B cell (primary cell): ENCODE results near the gene SLC2A11. TPM values are rescaled to one million over a fixed set of nuclear protein-coding genes. Genes with fewer than 3 reads are reported as not detected.

Experiments used
- ATAC-seq: fragments of 200-7000 bp; cut with Tn5 transposase; one replicate; pipeline ENCODE4 v1.10.0; 2021; ENCODE audit warnings: low read depth, mild to moderate bottlenecking, moderate number of reproducible peaks, moderate library complexity
- CTCF ChIA-PET: fragments of 350-600 bp; sonication (Branson Sonifier 250); formaldehyde crosslinking; loops from one replicate; lab custom pipeline; 2021; ENCODE audit warnings: antibody characterized with exemption, inconsistent platforms; lab: Charles Lee
- POLR2A ChIA-PET: fragments of 350-600 bp; sonication (Branson Sonifier 250); formaldehyde crosslinking; loops from one replicate; lab custom pipeline; 2021; ENCODE audit warnings: antibody characterized with exemption; lab: Charles Lee
- DNase-seq: peaks from one replicate; pipeline ENCODE4 v3.0.0; 2013
- H2AFZ ChIP-seq: 2 replicates; pipeline ENCODE4 v1.6.1; 2012; ENCODE audit warnings: mild to moderate bottlenecking, low read depth, low read length; ENCODE audit not compliant: insufficient read depth, poor library complexity, severe bottlenecking
- H3K27ac ChIP-seq, 2 donors: 1 replicate in 1 of 2; 2 replicates in 1 of 2; pipeline ENCODE4 v1.5.1; 2012 to 2013; ENCODE audit warnings: low read length in 2 of 2, mild to moderate bottlenecking in 2 of 2, moderate library complexity in 1 of 2
- H3K27me3 ChIP-seq, 4 experiments: fragments of 200-600 bp in 1 of 4; sonication (generic) in 1 of 4; replicated peaks in 1 of 4; 1 replicate in 2 of 4; 2 replicates in 2 of 4; pipeline versions ENCODE4 v1.6.1 to v1.7.0; 2013 to 2016; ENCODE audit warnings: low read length in 3 of 4, mild to moderate bottlenecking in 2 of 4, mixed read lengths in 1 of 4, moderate library complexity in 1 of 4; ENCODE audit not compliant: insufficient read depth in 4 of 4, control insufficient read depth in 3 of 4; ENCODE audit errors: control extremely low read depth in 1 of 4
- H3K36me3 ChIP-seq, 2 experiments: replicated peaks in 1 of 2; 1 replicate in 1 of 2; 2 replicates in 1 of 2; pipeline versions ENCODE4 v1.6.1 to v1.7.1; 2013; ENCODE audit warnings: low read length in 1 of 2; ENCODE audit not compliant: insufficient read depth in 2 of 2, control insufficient read depth in 1 of 2; ENCODE audit errors: control extremely low read depth in 1 of 2, extremely low read depth in 1 of 2
- H3K4me1 ChIP-seq, 2 donors: fragments of 200-600 bp in 1 of 2; sonication (generic) in 1 of 2; 1 replicate in 1 of 2; 2 replicates in 1 of 2; pipeline versions ENCODE4 v1.5.1 to v1.6.1; 2013 to 2017; ENCODE audit warnings: low read length in 2 of 2; ENCODE audit not compliant: control insufficient read depth in 2 of 2, insufficient read depth in 2 of 2
- H3K4me2 ChIP-seq: replicated peaks from 2 replicates; pipeline ENCODE3; 2012; ENCODE audit warnings: mild to moderate bottlenecking, low read depth, low read length; ENCODE audit not compliant: poor library complexity, severe bottlenecking
- H3K4me3 ChIP-seq, 5 experiments: fragments of 200-600 bp in 1 of 5; sonication (generic) in 1 of 5; 1 replicate in 3 of 5; 2 replicates in 2 of 5; pipeline versions ENCODE4 v1.5.1 to v1.7.0; 2011 to 2016; ENCODE audit warnings: low read length in 4 of 5, mild to moderate bottlenecking in 4 of 5, low read depth in 2 of 5, control low read depth in 1 of 5, moderate library complexity in 1 of 5; ENCODE audit not compliant: insufficient read depth in 1 of 5; ENCODE audit errors: control extremely low read depth in 1 of 5, extremely low read depth in 1 of 5
- H3K79me2 ChIP-seq: fragments of 200-600 bp; sonication (generic); one replicate; pipeline ENCODE4 v1.6.0; 2016; ENCODE audit warnings: low read length; ENCODE audit not compliant: control insufficient read depth, insufficient read depth
- H3K9ac ChIP-seq: fragments of 200-600 bp; sonication (generic); 2 replicates; pipeline ENCODE4 v1.6.1; 2017; ENCODE audit warnings: mild to moderate bottlenecking, low read length, moderate library complexity
- H3K9me3 ChIP-seq, 3 donors: one replicate each; pipeline versions ENCODE4 v1.6.1 to v1.7.1; 2013; ENCODE audit warnings: low read length in 2 of 3; ENCODE audit not compliant: control insufficient read depth in 2 of 3, insufficient read depth in 1 of 3; ENCODE audit errors: control extremely low read depth in 1 of 3
- H4K20me1 ChIP-seq: 2 replicates; pipeline ENCODE4 v1.6.0; 2012; ENCODE audit warnings: mild to moderate bottlenecking, low read length; ENCODE audit not compliant: insufficient read depth, control insufficient read depth, poor library complexity, severe bottlenecking
- H3K27ac Mint-ChIP-seq: one replicate; pipeline ENCODE4 v1.8.0; 2021; ENCODE audit warnings: mixed read lengths
- H3K27me3 Mint-ChIP-seq: one replicate; pipeline ENCODE4 v1.8.0; 2021; ENCODE audit warnings: mixed read lengths
- H3K4me1 Mint-ChIP-seq: one replicate; pipeline ENCODE4 v1.8.0; 2021; ENCODE audit warnings: mixed read lengths
- H3K4me3 Mint-ChIP-seq: one replicate; pipeline ENCODE4 v1.8.0; 2021; ENCODE audit warnings: mixed read lengths
- H3K9me3 Mint-ChIP-seq: one replicate; pipeline ENCODE4 v1.8.0; 2022; ENCODE audit warnings: mixed read lengths; ENCODE audit not compliant: insufficient read depth
- CTCF ChIP-seq: fragments of 200-600 bp; IDR thresholded peaks from one replicate; pipeline ENCODE4 v1.8.0; 2022; ENCODE audit warnings: antibody characterized with exemption, mild to moderate bottlenecking
- EZH2 ChIP-seq: IDR thresholded peaks from 2 replicates; pipeline ENCODE4 v1.6.1; 2012; ENCODE audit warnings: borderline replicate concordance, low read depth, mild to moderate bottlenecking, moderate library complexity, low read length; ENCODE audit not compliant: insufficient read depth, poor library complexity, severe bottlenecking
- WGBS: methylation state at CpG from one replicate; pipeline ENCODE4 v1.1.5; 2013; ENCODE audit warnings: missing lambda C conversion rate; ENCODE audit not compliant: insufficient coverage; 5-methylcytosine and 5-hydroxymethylcytosine counted together
- intact Hi-C: fragments of 100-400 bp; cut with micrococcal nuclease; formaldehyde crosslinking; loops from one replicate; pipeline ENCODE4 v1.10.0; 2022
- polyA plus RNA-seq: library from polyadenylated mRNA; depleted of rRNA; stranded (reverse); fragments of >200 nt; gene quantifications from 2 replicates; pipeline ENCODE4 v1.2.3, GENCODE V29; 2012
- total RNA-seq, 2 donors: library from RNA; stranded (reverse); fragments of 120-200 nt in 1 of 2; gene quantifications; 1 replicate in 1 of 2; 2 replicates in 1 of 2; pipeline versions ENCODE4 v1.2.3 to v1.2.4, GENCODE V29; 2013 to 2022

The SLC2A11 gene
- total and polyA plus RNA-seq, 2 donors (not counting 1 experiment from before 2014, with no cell fraction given) = 38.6 to 54.3 TPM

DNA sequence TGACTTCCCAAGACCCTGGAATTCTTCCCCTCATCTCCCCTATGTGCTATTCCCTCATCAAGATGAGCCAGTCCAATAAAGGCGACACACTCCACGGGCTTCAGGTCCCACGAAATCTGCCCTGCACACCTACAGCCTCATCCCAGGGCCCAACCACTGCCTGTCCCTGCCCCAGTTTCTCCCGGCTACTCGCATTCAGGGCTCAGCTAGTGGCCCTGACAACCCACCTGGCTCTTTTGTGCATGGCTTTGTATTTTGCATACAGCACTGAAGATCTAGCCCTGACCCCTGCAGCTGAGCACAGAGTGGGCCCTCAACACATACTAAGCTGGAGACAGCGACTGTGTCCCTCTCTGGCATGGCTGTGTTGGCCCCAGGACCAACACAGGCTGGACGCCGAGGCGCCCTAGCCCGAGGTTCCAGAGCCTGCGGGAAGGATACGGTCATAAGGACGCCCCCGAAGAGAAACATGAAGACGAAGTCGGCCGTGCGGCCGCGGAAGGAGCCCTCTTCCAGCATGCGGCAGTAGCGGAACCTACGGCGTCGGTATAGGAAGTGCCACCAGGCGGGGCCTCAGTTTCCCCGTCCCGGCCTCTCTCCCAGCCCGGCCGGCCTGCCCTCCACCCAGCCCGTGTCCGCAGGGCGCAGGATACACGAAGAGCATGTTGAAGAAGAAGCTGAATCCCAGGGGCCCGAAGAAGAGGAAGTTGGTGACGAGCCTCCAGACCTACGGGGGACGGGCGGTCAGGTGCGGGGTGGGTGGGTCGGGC lies 19.6 kb upstream of the SLC2A11 start:
- H3K27me3 Mint-ChIP-seq = no peaks in the 10 kb centered on the region
- Histone ChIP-seq H3K9me3 (no peaks in the 10 kb centered on the region), H3K4me3 (peak overlapping the region; percentile 26 to 83 (median 69)), H3K27ac (peak overlapping the region; percentile 98), H3K36me3 (peaks cover 0 to 40% of the 10 kb centered on the region in 2 experiments), H3K9ac (peak overlapping the region; percentile 75), H3K79me2 (peaks cover 11% of the 10 kb centered on the region), H2AFZ (peak overlapping the region; percentile 21), H3K4me2 (peak overlapping the region; percentile 93), H4K20me1 (peaks cover 18% of the 10 kb centered on the region), H3K27me3 (no peaks in the 10 kb centered on the region), H3K4me1 (peaks cover 37 to 52% of the 10 kb centered on the region in 2 donors)
- H3K27ac Mint-ChIP-seq = peak overlapping the region; percentile 99
- peak; percentile 42 for ATAC-seq
- peak overlapping the region; percentile 89 for H3K4me3 Mint-ChIP-seq
- H3K9me3 Mint-ChIP-seq = no peaks in the 10 kb centered on the region
- peaks cover 68% of the 10 kb centered on the region for H3K4me1 Mint-ChIP-seq
- ChIA-PET CTCF (interaction anchor here (0.8 to 1.7 kb wide), 6 partner anchors 12 to 85 kb away, joined by 3 to 20 read pairs (median 4); no protein-coding TSS in a partner anchor), POLR2A (interaction anchor here (0.6 to 2.2 kb wide), 15 partner anchors 11 to 173 kb away, joined by 3 to 18 read pairs (median 6); partner anchors contain the start of genes CABIN1, MIF, MMP11 and SLC2A11)
- intact Hi-C loops = loop anchor here (1.0 to 10.0 kb wide), 5 partner anchors 17 to 597 kb away; no protein-coding TSS in a partner anchor
- 12% methylated on average over 41 of the region's 41 CpGs for WGBS
- TF ChIP-seq CTCF (no peak), EZH2 (no peak)
- no peak for DNase-seq
